ENCODE results near the gene ZDHHC9. TPM values are rescaled to one million over a fixed set of nuclear protein-coding genes. Genes with fewer than 3 reads are reported as not detected.

ZDHHC9 gene
- total RNA-seq, 1 donor from 2014 or later, result 34.3 TPM

DNA sequence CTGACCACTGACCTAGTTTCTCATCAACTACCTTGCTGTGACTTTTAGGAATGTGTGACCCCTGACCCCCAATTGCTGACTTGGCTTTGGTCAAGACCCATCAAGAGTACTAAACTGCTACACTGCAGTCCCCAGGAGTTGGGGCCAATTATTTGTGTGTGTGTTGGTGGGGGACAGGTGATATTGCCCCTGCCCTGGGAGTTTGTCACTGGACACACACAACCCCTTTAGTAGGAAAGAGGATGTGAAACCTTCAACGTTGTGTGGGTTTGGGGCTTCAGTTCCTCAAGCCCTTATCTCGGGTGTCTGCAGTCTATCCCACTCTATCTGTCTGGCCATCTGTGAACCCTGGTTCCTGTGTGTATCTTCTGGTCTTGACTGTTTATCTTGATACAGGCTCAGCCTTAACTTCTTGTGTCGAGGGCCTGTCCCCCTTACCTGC lies 57.5 kb downstream of the ZDHHC9 start:
- no peak for DNase-seq (ENCODE audit: low spot score)

DNA sequence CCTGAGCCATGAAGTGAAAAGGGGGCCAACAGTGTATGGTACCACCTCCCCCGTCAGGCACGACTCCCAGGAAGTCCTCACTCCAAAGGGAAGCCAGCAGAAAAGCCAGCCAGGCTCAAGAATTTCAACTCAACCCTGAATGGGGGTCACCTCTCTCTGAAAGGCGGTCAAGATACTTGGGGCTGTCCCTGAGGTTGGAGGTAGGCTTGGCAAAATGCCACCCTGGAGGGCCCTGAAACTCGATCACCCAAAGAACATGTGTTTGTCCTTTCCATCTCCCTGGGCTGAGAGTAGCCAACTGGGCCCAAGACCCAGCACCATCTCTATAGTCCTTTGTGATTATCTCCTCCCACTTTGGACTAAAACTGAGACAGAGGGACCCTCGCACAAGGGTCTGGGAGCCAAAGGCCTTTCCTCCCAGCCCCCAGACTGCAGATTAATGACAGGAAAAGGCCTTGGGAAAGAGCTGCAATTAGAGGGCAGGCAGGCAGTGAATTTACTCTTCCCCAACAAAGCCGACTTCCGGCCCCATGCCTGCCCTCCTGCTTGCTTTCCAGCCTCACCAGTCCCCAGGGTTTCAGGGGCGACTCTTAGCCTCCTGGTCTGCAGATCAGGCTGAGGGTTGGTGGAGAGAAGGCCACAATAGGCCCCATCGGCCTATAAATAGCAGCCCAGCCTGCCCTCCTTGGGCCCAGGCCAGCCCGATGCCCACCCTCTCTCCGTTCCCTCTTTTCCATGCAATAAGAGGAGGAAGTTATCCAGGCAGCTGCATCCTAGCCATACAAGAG lies 58.3 kb downstream of the ZDHHC9 start:
- DNase-seq (ENCODE audit: low spot score), result no peak

DNA sequence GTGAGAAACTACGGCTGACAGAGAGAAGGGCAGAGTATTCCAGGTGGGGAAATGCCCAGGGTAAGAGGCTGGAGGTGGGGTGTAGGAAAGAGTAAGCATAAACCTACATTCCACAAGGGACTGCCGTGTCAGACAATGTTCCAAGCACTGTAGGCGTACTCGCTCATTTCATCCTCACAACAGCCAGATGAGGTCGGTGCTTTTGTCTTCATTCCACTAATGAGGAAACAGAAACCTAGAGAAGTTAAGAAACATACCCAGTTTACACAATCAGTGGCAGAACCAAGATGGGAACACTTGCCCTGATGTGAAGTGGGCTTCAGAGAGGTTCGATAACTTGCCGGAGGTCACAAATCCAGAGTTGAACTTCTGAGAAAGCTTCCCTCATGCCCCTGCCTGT lies 59.3 kb downstream of the ZDHHC9 start:
- DNase-seq (ENCODE audit: low spot score), result no peak

DNA sequence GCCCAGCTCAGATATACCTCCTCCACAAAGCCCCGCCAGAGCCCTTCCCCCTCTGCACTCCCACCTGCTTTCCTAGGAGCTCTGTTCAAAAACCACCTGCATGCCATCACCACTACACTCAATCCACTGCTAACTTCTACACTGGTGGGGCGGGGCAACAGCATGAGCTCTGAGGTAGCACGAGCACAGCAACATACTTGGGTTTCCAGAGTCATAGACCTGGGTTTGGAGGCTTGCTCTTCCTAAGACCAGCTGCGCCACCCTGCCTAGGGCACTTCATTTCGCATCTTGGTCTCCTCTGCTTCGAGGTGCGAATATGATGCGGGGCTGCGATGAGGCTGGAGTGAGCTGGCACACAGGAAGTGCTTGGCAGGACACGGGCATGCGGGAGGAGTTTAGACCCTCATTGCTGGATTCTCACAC lies 60.4 kb downstream of the ZDHHC9 start:
- DNase-seq (ENCODE audit: low spot score), result no peak

DNA sequence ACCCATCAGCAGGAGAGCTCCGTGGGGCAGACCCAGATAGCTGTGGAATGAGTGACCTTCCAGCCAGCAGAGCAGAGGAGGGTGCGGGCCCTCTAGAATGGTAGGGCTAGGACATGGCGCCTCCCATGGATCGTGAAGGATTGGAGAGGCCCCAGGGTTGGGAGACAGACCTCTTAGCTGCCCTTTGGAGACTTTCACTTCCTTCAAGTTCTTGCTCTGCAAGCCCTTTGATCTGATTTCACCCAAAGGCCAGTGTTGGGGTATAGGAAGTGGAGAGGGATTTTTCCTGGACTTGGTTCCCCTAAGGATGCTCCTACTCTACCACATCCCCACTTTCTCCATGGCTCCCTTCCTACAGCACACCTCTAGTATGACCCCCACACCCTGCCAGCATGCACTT lies 61.0 kb downstream of the ZDHHC9 start:
- no peak for DNase-seq (ENCODE audit: low spot score)

DNA sequence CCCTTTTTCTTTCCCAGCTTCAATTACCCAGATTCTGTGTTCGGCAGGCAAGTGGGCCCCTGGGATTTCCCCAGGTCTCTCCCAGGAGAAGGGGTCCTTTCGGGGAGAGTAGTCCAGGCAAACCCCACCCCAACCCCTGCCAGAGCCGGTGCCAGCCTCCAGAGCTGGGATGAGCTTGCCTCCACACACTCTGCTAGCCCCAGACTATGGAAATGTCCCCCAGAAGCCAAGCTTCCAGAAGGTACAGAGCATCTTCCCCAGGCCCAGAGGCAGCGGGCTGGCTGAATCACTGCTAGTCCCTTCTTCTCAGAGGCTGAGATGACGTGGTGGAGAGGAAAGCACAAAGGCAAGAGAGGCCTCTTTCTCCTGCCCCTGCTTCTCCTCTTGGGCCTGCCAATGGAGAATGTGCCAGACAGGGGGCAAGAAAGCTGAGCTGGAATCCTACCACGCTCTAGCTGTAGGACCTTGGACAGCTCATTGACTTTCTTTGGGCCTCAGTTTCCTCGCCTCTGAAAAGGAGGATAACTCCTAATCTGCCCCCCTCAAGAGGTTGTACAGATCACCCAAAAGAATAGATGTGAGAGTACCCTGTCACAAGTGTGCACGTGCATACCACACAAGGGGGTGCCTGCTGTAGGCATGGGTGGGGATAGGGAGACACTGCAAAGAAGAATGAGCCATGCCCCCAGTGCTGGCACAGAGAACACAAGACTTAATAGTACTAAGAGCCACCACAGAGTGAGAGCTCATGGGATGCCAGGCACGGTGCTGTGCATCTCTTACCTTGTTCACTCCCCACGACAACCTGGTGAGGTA lies 61.8 kb downstream of the ZDHHC9 start:
- no peak for DNase-seq (ENCODE audit: low spot score)

DNA sequence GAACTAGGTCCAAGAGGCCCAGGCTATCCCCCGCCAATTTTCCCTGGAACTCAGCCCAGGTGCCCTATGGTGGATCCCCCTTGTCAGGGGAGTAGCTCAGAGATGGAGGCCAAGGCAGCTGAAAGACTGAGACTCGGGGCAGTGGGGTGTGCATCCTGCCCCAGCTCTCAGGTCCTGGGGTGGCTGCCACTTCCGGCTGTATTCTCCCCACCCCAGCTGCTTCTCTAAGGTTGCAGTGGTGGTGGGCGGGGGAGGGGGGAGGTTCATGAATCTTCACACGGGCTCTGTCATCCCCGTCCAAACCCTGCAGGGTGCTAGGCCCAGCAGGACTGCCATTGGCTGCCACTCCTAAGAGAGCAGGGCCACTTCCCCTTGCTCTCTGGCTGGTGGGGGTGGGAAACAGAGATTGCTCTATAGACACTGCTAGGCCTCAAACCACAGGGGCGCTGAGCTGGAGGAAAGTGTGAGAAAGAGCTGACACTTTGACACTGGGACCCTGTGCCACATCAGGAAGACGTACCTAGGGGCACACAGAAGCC lies 62.5 kb downstream of the ZDHHC9 start:
- DNase-seq (ENCODE audit: low spot score), result no peak

DNA sequence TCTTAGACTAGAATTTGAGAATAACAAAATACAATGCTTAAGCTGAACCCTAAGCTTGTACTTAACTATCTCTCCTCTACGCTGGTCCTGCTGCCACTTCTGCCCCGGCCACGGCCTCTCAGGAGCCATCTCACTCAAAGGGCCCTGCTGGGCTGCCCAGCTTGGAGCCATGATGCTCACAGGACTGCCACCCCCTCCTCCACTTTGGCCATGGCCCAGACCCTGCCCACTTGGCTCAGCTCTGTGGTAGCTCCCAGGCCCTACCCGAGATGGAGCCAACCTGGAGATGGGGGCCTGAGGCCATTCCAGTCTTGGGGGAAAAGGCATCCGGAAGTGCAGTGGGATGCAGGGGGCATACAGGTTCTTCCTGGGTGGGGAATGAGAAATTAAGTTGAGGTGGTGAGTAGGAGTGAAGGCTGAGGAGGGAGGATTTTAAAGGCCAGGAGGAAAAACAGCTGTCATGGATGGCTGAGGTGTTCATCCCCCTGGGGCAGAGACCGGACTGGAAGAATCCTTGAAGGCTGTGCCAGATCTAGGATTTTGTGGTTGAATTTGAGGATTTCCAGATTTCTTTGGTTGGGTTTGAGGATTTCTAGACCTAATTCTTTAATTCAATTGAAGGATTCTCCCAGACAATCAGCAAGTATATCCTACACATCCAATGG lies 63.1 kb downstream of the ZDHHC9 start:
- DNase-seq (ENCODE audit: low spot score), result no peak

DNA sequence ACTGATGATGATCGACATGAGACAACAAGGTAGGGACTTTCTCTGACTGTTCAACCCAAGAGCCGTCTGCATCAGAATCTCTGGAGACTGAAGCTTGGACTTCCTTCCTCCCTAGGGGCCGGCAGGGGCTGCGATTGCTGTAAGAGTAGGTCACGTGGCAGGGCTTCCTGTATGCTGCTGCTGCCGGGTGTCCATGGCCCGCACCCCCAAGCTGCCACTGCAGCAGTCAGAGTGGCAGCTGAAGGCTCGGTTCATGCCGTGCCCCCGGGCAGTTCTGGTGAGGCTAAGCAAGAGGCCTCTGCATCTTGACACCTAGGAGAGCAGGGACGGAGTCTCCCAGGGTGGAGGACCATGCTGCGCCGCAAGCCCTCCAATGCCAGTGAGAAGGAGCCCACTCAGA lies 63.9 kb downstream of the ZDHHC9 start, which contains the start of gene SASH3:
Gene SASH3, plus strand, starts transcription at position 203 of the 400 bp plus-strand sequence. Its CDS starts 149 bp downstream, at position 352.
- DNase-seq (ENCODE audit: low spot score), result no peak

DNA sequence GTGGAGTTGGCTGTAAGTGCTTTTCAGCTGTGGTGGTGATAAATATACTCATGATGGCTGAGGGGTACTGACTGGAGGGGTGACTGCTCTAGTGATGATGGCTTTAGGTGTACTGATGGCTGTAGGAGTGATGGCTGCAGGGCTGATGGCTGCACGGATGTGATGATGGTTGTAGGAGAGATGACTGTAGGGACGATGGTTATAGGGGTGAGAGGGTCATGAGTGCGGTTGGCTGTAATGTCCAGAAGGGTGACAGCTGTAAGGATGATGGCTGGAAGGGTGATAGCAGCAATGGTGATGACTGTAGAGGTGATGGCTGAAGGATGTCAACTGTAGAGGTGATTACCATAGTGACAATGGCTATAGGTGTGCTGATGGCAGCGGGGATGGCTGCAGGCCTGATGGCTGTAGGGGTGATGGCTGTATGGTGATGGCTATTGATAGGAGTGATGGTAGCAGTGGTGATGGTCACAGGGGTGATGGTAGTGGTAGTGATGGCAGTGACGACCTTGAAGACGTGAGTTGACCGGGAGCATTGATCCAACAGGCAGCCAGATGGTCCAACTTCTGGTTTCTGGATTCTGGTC lies 64.5 kb downstream of the ZDHHC9 start:
- DNase-seq (ENCODE audit: low spot score), result no peak

DNA sequence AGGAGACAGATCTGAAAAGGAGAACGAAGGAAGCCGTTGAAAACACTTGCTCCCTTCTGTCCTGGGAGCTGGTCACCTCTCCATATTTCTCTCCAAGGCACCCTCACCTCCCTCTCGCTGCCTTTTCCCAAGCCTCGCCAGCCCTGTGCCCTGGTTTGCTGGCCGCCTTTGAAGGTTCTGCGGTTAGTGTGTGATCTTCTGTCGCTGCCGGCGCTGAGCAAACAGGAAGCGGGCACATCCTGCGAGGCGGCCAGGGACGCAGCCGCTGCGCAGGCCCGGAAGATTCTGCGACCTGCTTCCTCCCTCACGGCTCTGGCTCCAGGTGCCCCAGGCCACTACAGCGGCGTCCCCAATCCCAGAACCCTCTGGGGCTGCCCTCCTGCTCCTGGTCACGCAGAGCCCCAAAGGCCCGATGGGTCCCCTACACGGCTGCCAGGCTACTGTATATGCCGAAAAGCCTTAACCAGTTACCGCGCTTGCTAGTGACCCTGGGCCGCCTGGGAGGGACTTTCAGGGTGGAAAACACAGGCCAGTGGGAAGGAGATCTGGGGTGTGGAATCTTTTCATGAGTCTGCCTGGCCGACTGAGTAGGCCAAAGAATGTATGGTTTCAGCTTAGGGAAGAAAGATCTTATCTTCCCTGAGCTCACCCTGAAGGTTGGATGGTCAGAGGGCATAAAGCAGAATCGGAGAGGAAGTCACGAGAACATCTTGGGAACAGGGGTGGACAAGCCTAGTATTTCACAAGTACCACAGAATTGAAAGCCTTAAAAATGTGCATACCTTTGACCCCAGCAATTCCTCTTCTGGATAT lies 66.3 kb downstream of the ZDHHC9 start:
- no peak for DNase-seq (ENCODE audit: low spot score)

DNA sequence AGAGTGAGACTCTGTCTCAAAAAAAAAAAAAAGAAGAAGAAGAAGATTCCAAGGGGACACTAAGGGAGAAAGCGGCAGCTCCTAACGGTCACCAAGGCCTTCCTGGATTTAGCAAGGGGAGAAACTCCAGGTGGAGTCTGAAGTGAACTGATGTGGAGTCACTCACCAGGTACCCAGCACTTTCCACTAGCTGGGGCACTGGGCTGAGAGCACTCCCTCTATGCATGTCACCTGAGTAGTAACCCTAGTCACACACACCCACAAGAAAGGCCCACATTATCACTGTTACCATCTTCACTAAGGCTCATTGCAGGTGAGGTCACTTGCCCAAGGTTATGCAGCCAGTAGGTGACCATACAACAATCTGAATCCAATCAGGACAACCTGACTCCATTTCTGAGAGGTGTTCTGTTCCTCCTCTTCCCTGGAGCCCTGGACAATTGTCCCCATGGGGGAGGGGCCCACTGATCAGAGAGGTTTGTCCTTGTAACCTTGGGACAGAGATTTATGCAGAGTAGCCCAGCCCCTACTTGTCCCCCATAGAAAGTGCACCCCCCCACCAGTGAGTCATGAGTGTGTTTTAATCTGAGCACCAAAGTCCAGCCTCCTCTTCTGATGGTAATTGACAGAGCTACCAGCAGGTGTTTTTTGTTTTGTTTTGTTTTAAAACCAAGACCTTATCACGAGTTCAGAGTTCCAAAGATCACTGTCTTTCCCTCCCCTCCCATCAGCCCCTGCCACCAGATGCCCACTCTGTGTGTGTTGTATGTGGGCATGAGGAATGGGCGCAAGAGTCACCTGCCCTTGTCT lies 69.8 kb downstream of the ZDHHC9 start:
- no peak for DNase-seq (ENCODE audit: low spot score)

DNA sequence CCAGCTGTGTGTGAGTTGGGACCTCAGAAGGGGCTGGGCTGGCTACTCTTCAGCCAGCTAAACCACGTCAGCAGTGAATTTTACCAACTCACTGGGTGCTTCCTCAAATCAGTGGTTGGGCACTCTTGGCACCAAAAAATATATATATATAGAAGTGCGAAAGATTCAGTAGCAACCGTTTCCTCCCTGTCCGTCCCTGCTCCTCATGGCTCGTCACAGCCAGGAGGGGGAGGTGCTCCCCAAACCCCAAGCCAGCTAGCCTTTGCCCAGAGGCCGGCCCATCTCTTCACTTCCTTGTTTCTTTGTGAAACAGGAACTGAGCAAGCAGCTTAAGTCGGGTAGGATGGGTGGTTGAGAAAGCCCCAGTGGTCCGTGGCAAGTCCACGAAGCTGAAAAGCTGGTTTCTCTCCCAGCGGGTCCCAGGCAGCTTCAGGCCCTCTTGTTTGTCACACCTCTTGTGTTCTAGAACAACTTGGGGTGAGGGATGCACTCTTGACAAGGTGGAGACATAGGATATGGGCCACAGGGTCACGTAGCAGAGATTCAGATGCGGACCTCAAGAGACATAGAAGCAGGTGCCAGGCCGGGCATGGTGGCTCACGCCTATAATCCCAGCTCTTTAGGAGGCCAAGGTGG lies 70.8 kb downstream of the ZDHHC9 start:
- peak; percentile 61 for DNase-seq (ENCODE audit: low spot score)

DNA sequence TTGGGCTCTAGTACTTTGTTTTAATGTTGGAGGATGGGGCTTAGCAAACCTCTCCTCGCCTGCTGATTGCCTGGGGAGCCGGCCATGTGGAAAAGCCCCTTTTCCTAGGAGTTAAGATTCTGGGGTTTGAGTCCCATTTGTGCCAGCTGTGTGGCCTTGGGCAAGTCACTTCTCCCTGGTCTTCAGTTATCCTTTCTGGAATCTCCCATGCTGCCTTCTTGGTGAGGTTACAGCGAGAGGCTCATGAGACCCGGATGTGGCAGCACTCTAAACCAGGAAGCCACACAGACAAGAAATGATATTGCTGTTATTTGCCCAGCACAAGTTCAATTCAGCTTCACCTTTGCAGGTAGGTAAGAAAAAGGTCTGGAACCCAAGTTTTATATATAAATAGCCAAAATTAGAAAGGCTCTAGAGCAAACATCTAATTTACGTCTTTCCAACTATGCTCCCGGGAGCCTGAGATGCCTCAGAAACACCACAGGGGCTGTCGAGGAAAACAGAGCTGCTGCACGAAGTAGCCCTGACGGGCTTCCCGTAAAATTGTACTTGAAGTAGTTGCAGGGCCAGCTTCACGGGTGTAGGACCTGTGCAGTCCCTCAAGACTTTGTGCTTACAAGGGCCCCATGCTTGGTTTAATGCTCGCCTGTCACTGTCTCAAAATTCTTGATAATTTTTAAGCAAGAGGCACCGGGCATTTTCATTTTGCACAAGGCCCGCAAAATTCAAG lies 72.3 kb downstream of the ZDHHC9 start:
- DNase-seq (ENCODE audit: low spot score), result no peak

DNA sequence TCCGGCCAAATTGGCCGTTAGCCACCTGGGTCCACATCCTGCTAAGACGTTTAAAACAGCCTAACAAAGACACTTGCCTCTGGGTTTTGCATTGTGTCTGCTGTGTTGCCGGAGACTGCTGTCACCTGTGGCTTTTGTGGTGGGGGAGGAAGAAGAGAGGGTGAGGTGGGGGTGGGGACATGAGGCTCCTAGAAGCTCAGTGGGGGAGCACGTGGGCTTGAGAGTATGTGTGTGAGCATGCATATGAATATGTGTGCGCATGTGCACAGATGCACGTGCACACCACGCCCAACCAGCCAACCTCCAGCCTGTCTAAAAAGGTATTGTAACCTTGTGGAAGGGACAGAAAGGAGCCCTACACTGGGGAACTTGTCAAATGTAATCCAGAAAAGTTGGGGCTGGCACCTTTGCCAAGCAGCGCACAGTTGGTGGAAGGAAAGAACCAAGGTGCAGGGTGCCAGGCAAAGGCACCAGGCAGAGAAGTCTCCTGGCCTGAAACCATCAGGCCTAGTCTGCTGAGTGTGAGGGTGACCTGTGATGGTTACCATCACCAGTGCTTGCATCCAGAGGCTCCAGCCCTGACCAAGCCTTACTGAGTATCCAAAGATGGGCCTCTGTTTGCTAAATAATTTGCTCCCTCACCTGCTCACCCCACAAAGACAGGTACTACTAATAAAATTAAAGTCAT lies 74.1 kb downstream of the ZDHHC9 start:
- DNase-seq (ENCODE audit: low spot score), result no peak

DNA sequence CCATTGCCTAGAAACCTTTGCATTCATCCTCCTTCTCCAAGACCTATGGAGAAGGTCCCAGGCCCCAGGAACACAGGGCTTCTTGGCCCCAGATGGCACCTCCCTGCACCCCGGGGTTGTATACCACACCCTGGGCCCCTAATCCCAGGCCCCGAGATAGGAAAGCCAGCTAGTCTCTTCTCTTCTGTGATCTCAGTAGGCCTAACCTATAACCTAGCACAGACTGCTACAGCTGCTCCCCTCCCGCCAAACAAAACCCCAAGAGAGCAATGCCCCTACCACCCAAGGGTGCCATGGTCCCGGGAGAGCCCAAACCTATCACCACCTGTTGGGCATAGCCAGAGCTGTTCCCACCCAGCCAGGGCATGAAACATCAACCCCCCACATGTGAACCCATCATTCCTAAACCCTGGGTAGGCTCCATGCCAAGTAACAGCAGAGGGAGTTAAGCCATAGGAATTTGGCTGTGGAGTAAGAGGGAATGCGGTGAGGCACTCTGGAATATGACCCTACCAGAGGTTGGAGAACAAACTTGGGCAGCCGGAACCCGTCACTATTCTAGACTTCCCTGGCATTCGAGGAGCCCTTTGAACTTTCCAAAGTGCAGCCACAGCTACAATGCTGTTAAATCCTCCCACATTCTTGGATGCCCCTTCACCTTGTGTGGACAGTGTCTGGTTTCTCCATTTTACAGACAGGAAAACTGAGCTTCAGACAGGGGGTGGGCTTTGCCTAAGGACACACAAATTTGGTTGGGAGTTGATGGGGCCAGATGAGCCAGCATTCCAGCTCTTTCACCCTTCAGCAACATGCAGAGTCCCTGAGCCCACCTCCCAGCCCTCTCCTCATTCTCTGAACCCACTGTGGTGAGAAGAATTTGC lies 74.9 kb downstream of the ZDHHC9 start:
- DNase-seq (ENCODE audit: low spot score), result no peak

DNA sequence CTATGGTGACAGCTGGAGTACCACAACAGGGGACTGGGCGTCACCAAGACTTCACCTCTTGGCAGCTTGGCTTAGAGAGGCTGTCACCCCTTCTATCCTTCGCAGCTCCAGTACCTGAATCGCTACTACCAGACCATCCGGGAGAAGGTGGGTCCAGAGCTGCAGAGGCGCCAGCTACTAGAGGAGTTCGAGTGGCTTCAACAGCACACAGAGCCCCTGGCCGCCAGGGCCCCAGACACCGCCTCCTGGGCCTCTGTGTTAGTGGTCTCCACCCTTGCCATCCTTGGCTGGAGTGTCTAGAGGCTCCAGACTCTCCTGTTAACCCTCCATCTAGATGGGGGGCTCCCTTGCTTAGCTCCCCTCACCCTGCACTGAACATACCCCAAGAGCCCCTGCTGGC lies 75.5 kb downstream of the ZDHHC9 start:
- no peak for DNase-seq (ENCODE audit: low spot score)
